Fibroblast of lung (primary cell): Measurements from ENCODE around the gene STX1B. TPM values are rescaled to one million over a fixed set of nuclear protein-coding genes. Genes with fewer than 3 reads are reported as not detected.

Source experiments
- DNase-seq, 2 donors: peaks; one replicate each; pipeline versions ENCODE4 v3.0.0 to v3.0.0-alpha.2; 2010; ENCODE audit warnings: low read depth in 2 of 2
- H2AFZ ChIP-seq: 2 replicates; pipeline ENCODE4 v1.5.1; 2012; ENCODE audit warnings: low read length, control low read depth, inconsistent platforms
- H3K27ac ChIP-seq: 2 replicates; pipeline ENCODE4 v1.5.1; 2011; ENCODE audit warnings: low read length, control low read depth; ENCODE audit not compliant: insufficient read depth
- H3K27me3 ChIP-seq: 2 replicates; pipeline ENCODE4 v1.5.1; 2011; ENCODE audit warnings: mild to moderate bottlenecking, low read length; ENCODE audit not compliant: control insufficient read depth, insufficient read depth
- H3K36me3 ChIP-seq: 2 replicates; pipeline ENCODE4 v1.5.1; 2011; ENCODE audit warnings: low read length; ENCODE audit not compliant: control insufficient read depth, insufficient read depth
- H3K4me1 ChIP-seq: 2 replicates; pipeline ENCODE4 v1.5.1; 2011; ENCODE audit warnings: low read length; ENCODE audit not compliant: control insufficient read depth, insufficient read depth; ENCODE audit errors: extremely low read depth
- H3K4me2 ChIP-seq: 2 replicates; pipeline ENCODE4 v1.5.1; 2011; ENCODE audit warnings: low read length, control low read depth; ENCODE audit not compliant: insufficient read depth; ENCODE audit errors: extremely low read depth
- H3K4me3 ChIP-seq, 4 experiments: fragments of 200-600 bp in 1 of 4; sonication (generic) in 1 of 4; replicated peaks in 1 of 4; 2 replicates each; pipeline ENCODE4 v1.5.1; 2011 to 2016; ENCODE audit warnings: low read length in 4 of 4, low read depth in 3 of 4, mild to moderate bottlenecking in 3 of 4, control low read depth in 2 of 4, inconsistent platforms in 1 of 4, mixed read lengths in 1 of 4; ENCODE audit not compliant: insufficient read depth in 1 of 4; ENCODE audit errors: control extremely low read depth in 1 of 4
- H3K79me2 ChIP-seq: 2 replicates; pipeline ENCODE4 v1.5.1; 2012; ENCODE audit warnings: mild to moderate bottlenecking, low read length, inconsistent platforms; ENCODE audit not compliant: control insufficient read depth, insufficient read depth
- H3K9ac ChIP-seq: 2 replicates; pipeline ENCODE4 v1.5.1; 2011; ENCODE audit warnings: mild to moderate bottlenecking, low read length, control low read depth; ENCODE audit not compliant: insufficient read depth
- H3K9me3 ChIP-seq: 2 replicates; pipeline ENCODE4 v1.5.1; 2012; ENCODE audit warnings: low read depth, low read length; ENCODE audit not compliant: control insufficient read depth, insufficient read depth
- H4K20me1 ChIP-seq: 2 replicates; pipeline ENCODE4 v1.5.1; 2011; ENCODE audit warnings: low read length; ENCODE audit not compliant: control insufficient read depth, insufficient read depth; ENCODE audit errors: extremely low read depth
- CTCF ChIP-seq, 2 donors: IDR thresholded peaks in 1 of 2; conservative IDR thresholded peaks in 1 of 2; 1 replicate in 1 of 2; 2 replicates in 1 of 2; pipeline ENCODE4 v1.5.1; 2011 to 2012; ENCODE audit warnings: low read length in 2 of 2, control low read depth in 1 of 2, inconsistent platforms in 1 of 2, low read depth in 1 of 2, mild to moderate bottlenecking in 1 of 2
- EZH2 ChIP-seq: IDR thresholded peaks from 2 replicates; pipeline ENCODE4 v1.5.1; 2012; ENCODE audit warnings: low read length, control low read depth, mild to moderate bottlenecking; ENCODE audit errors: missing control alignments
- polyA plus RNA-seq, 2 donors: library from polyadenylated mRNA; depleted of rRNA in 1 of 2; stranded (reverse) in 1 of 2; unstranded in 1 of 2; fragments of >200 nt; gene quantifications; 2 replicates each; pipeline ENCODE4 v1.2.1, GENCODE V29; 2011 to 2012; ENCODE audit warnings: missing spikeins in 1 of 2
- total RNA-seq: library from RNA; depleted of rRNA; stranded (reverse); fragments of >200 nt; gene quantifications from 2 replicates; pipeline ENCODE4 v1.2.1, GENCODE V29; 2014

Gene STX1B
- total and polyA plus RNA-seq, 2 donors (not counting 1 experiment from before 2014, with no cell fraction given), result 1.3 to 2.1 TPM

GRCh38 chr16:30977502-30977901 is 32.9 kb downstream of the STX1B start:
- Histone ChIP-seq H3K79me2 (no peaks in the 10 kb centered on the region), H2AFZ (no peak overlapping the region), H3K27me3 (no peaks in the 10 kb centered on the region), H3K36me3 (peaks cover 26% of the 10 kb centered on the region), H3K27ac (no peak overlapping the region), H3K4me2 (no peak overlapping the region), H3K4me1 (no peaks in the 10 kb centered on the region), H3K4me3 (no peak overlapping the region), H3K9me3 (no peaks in the 10 kb centered on the region), H4K20me1 (no peaks in the 10 kb centered on the region), H3K9ac (no peak overlapping the region)
- TF ChIP-seq EZH2 (no peak), CTCF (conservative IDR thresholded peaks at IDR 0.05 in 1 of 2, IDR thresholded peaks at IDR 0.05 in 1 of 2; ENCODE audit: low read depth in 1 of 2, low read length in 2 of 2) (peak; percentile 21 to 27)
- no peak for DNase-seq

- H3K36me3 ChIP-seq, result peaks cover 27% of the 10 kb centered on the region
- H3K9me3 ChIP-seq, result no peaks in the 10 kb centered on the region
- H3K27ac ChIP-seq, result no peak overlapping the region
- H4K20me1 ChIP-seq, result no peaks in the 10 kb centered on the region
- H3K27me3 ChIP-seq, result no peaks in the 10 kb centered on the region
- no peak for DNase-seq
- no peaks in the 10 kb centered on the region for H3K79me2 ChIP-seq
- H3K9ac ChIP-seq, result no peak overlapping the region
- H3K4me3 ChIP-seq, result no peak overlapping the region
- H3K4me1 ChIP-seq, result no peaks in the 10 kb centered on the region
- no peak for TF ChIP-seq EZH2
- TF ChIP-seq CTCF (conservative IDR thresholded peaks at IDR 0.05 in 1 of 2, IDR thresholded peaks at IDR 0.05 in 1 of 2; ENCODE audit: low read depth in 1 of 2, low read length in 2 of 2), result no peak
- H2AFZ ChIP-seq, result no peak overlapping the region
- no peak overlapping the region for H3K4me2 ChIP-seq
Measured at GRCh38 chr16:30976486-30976885, 34.0 kb downstream of the STX1B start.

GRCh38 chr16:30974348-30974747 is 36.1 kb downstream of the STX1B start:
- Histone ChIP-seq H3K4me1 (no peaks in the 10 kb centered on the region), H3K4me2 (no peak overlapping the region), H4K20me1 (no peaks in the 10 kb centered on the region), H3K4me3 (no peak overlapping the region), H2AFZ (no peak overlapping the region), H3K36me3 (peaks cover 26% of the 10 kb centered on the region), H3K79me2 (no peaks in the 10 kb centered on the region), H3K9me3 (no peaks in the 10 kb centered on the region), H3K9ac (no peak overlapping the region), H3K27ac (no peak overlapping the region), H3K27me3 (no peaks in the 10 kb centered on the region)
- no peak for DNase-seq
- TF ChIP-seq EZH2 (no peak), CTCF (conservative IDR thresholded peaks at IDR 0.05 in 1 of 2, IDR thresholded peaks at IDR 0.05 in 1 of 2; ENCODE audit: low read depth in 1 of 2, low read length in 2 of 2) (no peak)
